ENCODE results near the gene TENT4B.

GRCh38 chr16:50166511-50167500, 13.7 kb downstream of the TENT4B start:
- no peak for TF ChIP-seq POLR2A (IDR thresholded peaks at IDR 0.05)
- TF ChIP-seq CTCF (IDR thresholded peaks at IDR 0.05) = no peak
